GM21367 (cell line): ENCODE measurements around the gene SEC24D.

Experiments used
- ATAC-seq: cut with Tn5 transposase; IDR thresholded peaks from one replicate; pipeline ENCODE4 v1.9.1; 2021; ENCODE audit not compliant: unreplicated experiment

The SEC24D gene

GRCh38 chr4:118723369-118723768, 112.6 kb downstream of the SEC24D start:
- ATAC-seq = no peak

GRCh38 chr4:118721752-118722151, 114.2 kb downstream of the SEC24D start:
- no peak for ATAC-seq

GRCh38 chr4:118718511-118719170, 117.3 kb downstream of the SEC24D start:
- ATAC-seq = no peak

- no peak for ATAC-seq
These were observed 119.6 kb downstream of the SEC24D start for GRCh38 chr4:118716304-118716703.

GRCh38 chr4:118714682-118715081, 121.2 kb downstream of the SEC24D start:
- ATAC-seq = no peak

GRCh38 chr4:118712872-118713271, 123.1 kb downstream of the SEC24D start:
- ATAC-seq = no peak

- ATAC-seq = no peak
These were observed 124.9 kb downstream of the SEC24D start for GRCh38 chr4:118711052-118711451.

- ATAC-seq = no peak
These were observed 132.8 kb downstream of the SEC24D start for GRCh38 chr4:118703118-118703517.

- peak; percentile 99 for ATAC-seq
These were observed 150.8 kb downstream of the SEC24D start, which contains the start of gene METTL14 for GRCh38 chr4:118684873-118685811. METTL14 (plus strand) TSS chr4:118685392; CDS start chr4:118685535, 143 bp downstream.

GRCh38 chr4:118683513-118683912, 152.4 kb downstream of the SEC24D start:
- ATAC-seq = no peak

GRCh38 chr4:118682928-118683327, 153.0 kb downstream of the SEC24D start:
- ATAC-seq = no peak

GRCh38 chr4:118680808-118681207, 155.1 kb downstream of the SEC24D start:
- ATAC-seq = no peak

GRCh38 chr4:118676128-118676527, 159.8 kb downstream of the SEC24D start:
- no peak for ATAC-seq
